IMR-90 (cell line): ENCODE results near the gene RBMS3.

Source experiments
- CEBPB ChIP-seq: IDR thresholded peaks from 2 replicates; pipeline ENCODE4 v1.6.1; 2012; ENCODE audit warnings: low read depth, low read length, improper control_type of control experiment
- CTCF ChIP-seq: conservative IDR thresholded peaks from 2 replicates; pipeline ENCODE4 v1.5.1; 2012; ENCODE audit warnings: mild to moderate bottlenecking, low read depth, low read length, improper control_type of control experiment
- MAFK ChIP-seq: IDR thresholded peaks from 2 replicates; pipeline ENCODE4 v1.6.1; 2012; ENCODE audit warnings: low read depth, low read length, improper control_type of control experiment
- POLR2A ChIP-seq: IDR thresholded peaks from 2 replicates; pipeline ENCODE4 v1.6.1; 2012; ENCODE audit warnings: mild to moderate bottlenecking, low read depth, low read length
- RFX5 ChIP-seq: IDR thresholded peaks from 2 replicates; pipeline ENCODE4 v1.8.0; 2012; ENCODE audit warnings: low read depth, mild to moderate bottlenecking, low read length, moderate library complexity
- SMC3 ChIP-seq: fragments of 150-350 bp; IDR thresholded peaks from 2 replicates; pipeline ENCODE4 v1.6.1; 2016; ENCODE audit warnings: low read depth, mild to moderate bottlenecking, antibody characterized with exemption, low read length, moderate library complexity

DNA sequence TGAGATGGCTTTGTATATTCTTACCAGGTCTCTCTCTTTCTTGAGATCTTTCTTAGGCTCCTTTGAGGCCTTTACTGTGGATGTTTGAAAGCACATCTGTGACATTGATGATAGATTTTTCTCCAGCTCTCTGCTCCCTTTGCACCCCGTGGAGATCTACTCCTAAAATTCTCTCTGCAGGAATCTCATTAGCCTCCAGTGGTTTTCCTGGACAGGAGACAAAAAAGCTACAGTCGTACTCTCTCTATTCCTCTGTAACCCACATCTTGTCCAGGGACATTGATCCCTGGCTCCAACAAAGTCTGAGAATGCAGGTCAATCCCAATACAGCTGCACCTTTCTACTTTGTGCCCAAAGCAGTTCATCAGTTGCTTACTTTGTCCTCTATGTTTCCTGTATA is 68.2 kb downstream of the RBMS3 start:
- TF ChIP-seq SMC3: no peak
- no peak for TF ChIP-seq CTCF
- TF ChIP-seq MAFK: no peak
- no peak for TF ChIP-seq RFX5
- no peak for TF ChIP-seq CEBPB
- no peak for TF ChIP-seq POLR2A
